HepG2 (cell line): ENCODE data around the gene IDNK. TPM values are rescaled to one million over a fixed set of nuclear protein-coding genes. Genes with fewer than 3 reads are reported as not detected.

ENCODE experiments used
- AHR ChIP-seq: IDR thresholded peaks from 2 replicates; pipeline ENCODE4 v1.6.1; 2018; ENCODE audit warnings: missing genetic modification reagents, missing compliant biosample characterization
- FLYWCH1 ChIP-seq: sonication (generic); formaldehyde crosslinking; IDR thresholded peaks from 2 replicates; pipeline ENCODE4 v1.8.1; 2023; ENCODE audit warnings: mild to moderate bottlenecking, missing genetic modification reagents
- KAT7 ChIP-seq: IDR thresholded peaks from 2 replicates; pipeline ENCODE4 v1.6.1; 2018; ENCODE audit warnings: borderline replicate concordance, missing compliant biosample characterization
- KDM1A ChIP-seq: IDR thresholded peaks from 2 replicates; pipeline ENCODE4 v1.6.1; 2016; ENCODE audit warnings: missing compliant biosample characterization
- MED1 ChIP-seq: sonication (generic); formaldehyde crosslinking; IDR thresholded peaks from 2 replicates; pipeline ENCODE4 v1.4.0; 2020; ENCODE audit warnings: missing genetic modification reagents
- PITX1 ChIP-seq: sonication (generic); formaldehyde crosslinking; IDR thresholded peaks from 2 replicates; pipeline ENCODE4 v1.5.1; 2020; ENCODE audit warnings: mild to moderate bottlenecking, missing genetic modification reagents
- TEAD2 ChIP-seq: sonication (generic); formaldehyde crosslinking; IDR thresholded peaks from 2 replicates; pipeline ENCODE4 v1.9.0; 2021; ENCODE audit warnings: missing genetic modification reagents
- ZBED4 ChIP-seq: sonication (generic); formaldehyde crosslinking; IDR thresholded peaks from 2 replicates; pipeline ENCODE4 v1.4.0; 2020; ENCODE audit warnings: missing genetic modification reagents, borderline replicate concordance
- ZBTB4 ChIP-seq: sonication (generic); formaldehyde crosslinking; IDR thresholded peaks from 2 replicates; pipeline ENCODE4 v1.4.0; 2020; ENCODE audit warnings: missing genetic modification reagents, mild to moderate bottlenecking, borderline replicate concordance
- ZNF446 ChIP-seq: sonication (generic); formaldehyde crosslinking; IDR thresholded peaks from 2 replicates; pipeline ENCODE4 v1.5.0; 2020; ENCODE audit warnings: mild to moderate bottlenecking, missing genetic modification reagents
- ZNF547 ChIP-seq: sonication (generic); formaldehyde crosslinking; IDR thresholded peaks from 2 replicates; pipeline ENCODE4 v1.5.1; 2020; ENCODE audit warnings: mild to moderate bottlenecking, missing genetic modification reagents
- polyA plus RNA-seq, 8 experiments: library from polyadenylated mRNA; depleted of rRNA in 3 of 8; stranded (reverse) in 7 of 8; unstranded in 1 of 8; fragments of >200 nt; fragmentation: Illumina TruSeq in 4 of 8; extraction: Trizol in 4 of 8; gene quantifications; 2 replicates each; pipeline versions ENCODE4 v1.2.1 to v1.2.3, GENCODE V29; 2011 to 2016; ENCODE audit warnings: low read depth in 4 of 8, missing spikeins in 1 of 8, mixed read lengths in 1 of 8; ENCODE audit not compliant: insufficient read depth in 1 of 8
- total RNA-seq, 5 experiments: library from RNA; depleted of rRNA; stranded (reverse); fragments of >200 nt; fragmentation: Illumina TruSeq; extraction: Trizol; gene quantifications; 2 replicates each; pipeline ENCODE4 v1.2.3, GENCODE V29; 2016; ENCODE audit warnings: low read depth in 1 of 5
- TF ChIP-seq, protein P1 (sequence below): sonication (generic); formaldehyde crosslinking; IDR thresholded peaks from 2 replicates; pipeline ENCODE4 v1.4.0; 2020; ENCODE audit warnings: missing genetic modification reagents
- TF ChIP-seq, protein P2 (sequence below): sonication (generic); formaldehyde crosslinking; IDR thresholded peaks from 2 replicates; pipeline ENCODE4 v1.5.0; 2020; ENCODE audit warnings: missing genetic modification reagents

IDNK gene
- total and polyA plus RNA-seq, 2 of the 13 experiments (the other 11 are each of a cell fraction or from before 2014, with no cell fraction given), result 3.1 to 4.8 TPM

DNA sequence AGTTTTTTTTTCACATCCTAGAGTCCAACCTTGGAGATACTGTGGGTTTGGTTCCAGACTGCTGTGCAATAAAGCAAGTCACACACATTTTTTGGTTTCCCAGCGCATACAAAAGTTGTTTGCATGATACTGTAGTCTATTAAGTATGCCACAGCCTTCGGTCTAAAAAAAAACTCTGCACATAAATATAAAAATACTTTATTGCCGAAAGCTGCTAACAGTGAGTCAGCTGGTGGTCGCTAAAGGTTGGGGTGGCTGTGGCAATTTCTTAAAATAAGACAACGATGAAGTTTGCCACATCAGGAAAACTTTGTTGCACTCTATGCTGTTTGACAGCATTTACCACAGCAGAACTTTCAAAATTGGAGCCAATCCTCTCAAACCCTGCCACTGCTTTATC, 47.4 kb downstream of the IDNK start (continued):
- TF ChIP-seq ZBED4 (CRISPR knock-in tag) (no peak), ZBTB4 (CRISPR knock-in tag) (no peak), PITX1 (CRISPR knock-in tag) (no peak), KDM1A (CRISPR knock-in tag) (no peak), AHR (CRISPR knock-in tag) (no peak), ZNF446 (CRISPR knock-in tag) (no peak), ZNF547 (CRISPR knock-in tag) (no peak), TEAD2 (no peak), FLYWCH1 (CRISPR knock-in tag) (no peak), MED1 (no peak), KAT7 (CRISPR knock-in tag) (no peak)
- TF ChIP-seq, protein P1, sequence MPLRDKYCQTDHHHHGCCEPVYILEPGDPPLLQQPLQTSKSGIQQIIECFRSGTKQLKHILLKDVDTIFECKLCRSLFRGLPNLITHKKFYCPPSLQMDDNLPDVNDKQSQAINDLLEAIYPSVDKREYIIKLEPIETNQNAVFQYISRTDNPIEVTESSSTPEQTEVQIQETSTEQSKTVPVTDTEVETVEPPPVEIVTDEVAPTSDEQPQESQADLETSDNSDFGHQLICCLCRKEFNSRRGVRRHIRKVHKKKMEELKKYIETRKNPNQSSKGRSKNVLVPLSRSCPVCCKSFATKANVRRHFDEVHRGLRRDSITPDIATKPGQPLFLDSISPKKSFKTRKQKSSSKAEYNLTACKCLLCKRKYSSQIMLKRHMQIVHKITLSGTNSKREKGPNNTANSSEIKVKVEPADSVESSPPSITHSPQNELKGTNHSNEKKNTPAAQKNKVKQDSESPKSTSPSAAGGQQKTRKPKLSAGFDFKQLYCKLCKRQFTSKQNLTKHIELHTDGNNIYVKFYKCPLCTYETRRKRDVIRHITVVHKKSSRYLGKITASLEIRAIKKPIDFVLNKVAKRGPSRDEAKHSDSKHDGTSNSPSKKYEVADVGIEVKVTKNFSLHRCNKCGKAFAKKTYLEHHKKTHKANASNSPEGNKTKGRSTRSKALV (CRISPR knock-in tag), result no peak
- TF ChIP-seq, protein P2, sequence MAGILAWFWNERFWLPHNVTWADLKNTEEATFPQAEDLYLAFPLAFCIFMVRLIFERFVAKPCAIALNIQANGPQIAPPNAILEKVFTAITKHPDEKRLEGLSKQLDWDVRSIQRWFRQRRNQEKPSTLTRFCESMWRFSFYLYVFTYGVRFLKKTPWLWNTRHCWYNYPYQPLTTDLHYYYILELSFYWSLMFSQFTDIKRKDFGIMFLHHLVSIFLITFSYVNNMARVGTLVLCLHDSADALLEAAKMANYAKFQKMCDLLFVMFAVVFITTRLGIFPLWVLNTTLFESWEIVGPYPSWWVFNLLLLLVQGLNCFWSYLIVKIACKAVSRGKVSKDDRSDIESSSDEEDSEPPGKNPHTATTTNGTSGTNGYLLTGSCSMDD (CRISPR knock-in tag), result no peak
